WTC11 (cell line): Measurements from ENCODE around the gene CELSR2. TPM values are rescaled to one million over a fixed set of nuclear protein-coding genes. Genes with fewer than 3 reads are reported as not detected.

Experiments
- ATAC-seq: fragments of 200-7000 bp; cut with Tn5 transposase; 2 replicates; pipeline ENCODE4 v1.10.0; 2021; ENCODE audit warnings: mild to moderate bottlenecking, moderate library complexity
- CTCF ChIA-PET: fragments of 300-600 bp; sonication (Branson Sonifier 250); formaldehyde crosslinking; loops from one replicate; lab custom pipeline; 2021; ENCODE audit warnings: antibody characterized with exemption; lab: Charles Lee
- POLR2A ChIA-PET: fragments of 350-600 bp; sonication (Branson Sonifier 250); formaldehyde crosslinking; loops from one replicate; lab custom pipeline; 2021; ENCODE audit warnings: antibody characterized with exemption; lab: Charles Lee
- DNase-seq: peaks from one replicate; pipeline ENCODE4 v3.0.0; 2021; ENCODE audit warnings: low spot score
- H3K27ac Mint-ChIP-seq: 2 replicates; pipeline ENCODE4 v1.8.0; 2021; ENCODE audit warnings: mixed read lengths
- H3K27me3 Mint-ChIP-seq: 2 replicates; pipeline ENCODE4 v1.8.0; 2021; ENCODE audit warnings: low read depth, mild to moderate bottlenecking, moderate library complexity, mixed read lengths
- H3K36me3 Mint-ChIP-seq: 2 replicates; pipeline ENCODE4 v1.8.0; 2021; ENCODE audit warnings: mixed read lengths
- H3K4me1 Mint-ChIP-seq: 2 replicates; pipeline ENCODE4 v1.8.0; 2022; ENCODE audit warnings: mixed read lengths
- H3K4me3 Mint-ChIP-seq: 2 replicates; pipeline ENCODE4 v1.8.0; 2021; ENCODE audit warnings: mild to moderate bottlenecking, moderate library complexity, mixed read lengths
- H3K9me3 Mint-ChIP-seq: 2 replicates; pipeline ENCODE4 v1.8.0; 2021; ENCODE audit warnings: mixed read lengths
- CBFB ChIP-seq: sonication (generic); formaldehyde crosslinking; IDR thresholded peaks from 2 replicates; pipeline ENCODE4 v1.8.1; 2022; ENCODE audit warnings: mild to moderate bottlenecking, low read depth, missing genetic modification reagents
- CREB1 ChIP-seq: sonication (generic); formaldehyde crosslinking; IDR thresholded peaks from 2 replicates; pipeline ENCODE4 v1.8.0; 2023; ENCODE audit warnings: mild to moderate bottlenecking, missing genetic modification reagents
- EMX1 ChIP-seq: fragments of 250-450 bp; sonication (Bioruptor Pico); IDR thresholded peaks from 2 replicates; pipeline ENCODE4 v1.8.0; 2021; ENCODE audit warnings: mild to moderate bottlenecking
- ESRRA ChIP-seq: sonication (generic); formaldehyde crosslinking; IDR thresholded peaks from 2 replicates; pipeline ENCODE4 v1.8.1; 2022; ENCODE audit warnings: mild to moderate bottlenecking, missing genetic modification reagents, borderline replicate concordance
- HMGA2 ChIP-seq: fragments of 250-450 bp; sonication (Bioruptor Pico); IDR thresholded peaks from 2 replicates; pipeline ENCODE4 v1.4.0; 2021; ENCODE audit warnings: mild to moderate bottlenecking, moderate library complexity
- HMGXB4 ChIP-seq: sonication (generic); formaldehyde crosslinking; IDR thresholded peaks from 2 replicates; pipeline ENCODE4 v1.8.1; 2023; ENCODE audit warnings: mild to moderate bottlenecking, moderate library complexity, missing genetic modification reagents
- IRF2 ChIP-seq: sonication (generic); formaldehyde crosslinking; IDR thresholded peaks from 2 replicates; pipeline ENCODE4 v1.8.0; 2022; ENCODE audit warnings: low read depth, missing genetic modification reagents, borderline replicate concordance
- MYBL2 ChIP-seq: sonication (generic); formaldehyde crosslinking; IDR thresholded peaks from 2 replicates; pipeline ENCODE4 v1.8.1; 2023; ENCODE audit warnings: mild to moderate bottlenecking, moderate library complexity, missing genetic modification reagents
- NFE2L1 ChIP-seq: sonication (generic); formaldehyde crosslinking; IDR thresholded peaks from 2 replicates; pipeline ENCODE4 v1.8.1; 2023; ENCODE audit warnings: missing genetic modification reagents
- NR2C2 ChIP-seq: sonication (generic); formaldehyde crosslinking; IDR thresholded peaks from 2 replicates; pipeline ENCODE4 v1.8.0; 2022; ENCODE audit warnings: mild to moderate bottlenecking, missing genetic modification reagents
- PRDM15 ChIP-seq: sonication (generic); formaldehyde crosslinking; IDR thresholded peaks from 2 replicates; pipeline ENCODE4 v1.8.0; 2022; ENCODE audit warnings: missing genetic modification reagents
- PRRX2 ChIP-seq: fragments of 250-450 bp; sonication (Bioruptor Pico); IDR thresholded peaks from 2 replicates; pipeline ENCODE4 v1.8.0; 2021; ENCODE audit warnings: mild to moderate bottlenecking
- RORB ChIP-seq: fragments of 250-450 bp; sonication (Bioruptor Pico); IDR thresholded peaks from 2 replicates; pipeline ENCODE4 v1.9.0; 2021; ENCODE audit warnings: mild to moderate bottlenecking
- SMAD3 ChIP-seq: sonication (generic); formaldehyde crosslinking; IDR thresholded peaks from 2 replicates; pipeline ENCODE4 v1.8.0; 2022; ENCODE audit warnings: missing genetic modification reagents, mild to moderate bottlenecking, borderline replicate concordance
- SP1 ChIP-seq: sonication (generic); formaldehyde crosslinking; conservative IDR thresholded peaks from 2 replicates; pipeline ENCODE4 v1.8.1; 2022; ENCODE audit warnings: missing genetic modification reagents
- TEAD1 ChIP-seq: sonication (generic); formaldehyde crosslinking; IDR thresholded peaks from 2 replicates; pipeline ENCODE4 v1.8.0; 2022; ENCODE audit warnings: mild to moderate bottlenecking, missing genetic modification reagents
- ZNF219 ChIP-seq: sonication (generic); formaldehyde crosslinking; IDR thresholded peaks from 2 replicates; pipeline ENCODE4 v1.8.0; 2023; ENCODE audit warnings: missing genetic modification reagents, mild to moderate bottlenecking, borderline replicate concordance
- ZNF416 ChIP-seq: fragments of 250-450 bp; sonication (Bioruptor Pico); IDR thresholded peaks from 2 replicates; pipeline ENCODE4 v1.9.0; 2021; ENCODE audit warnings: mild to moderate bottlenecking, inconsistent platforms
- total RNA-seq: library from RNA; stranded (reverse); gene quantifications from 3 replicates; pipeline ENCODE4 v1.2.3, GENCODE V29; 2021
- TF ChIP-seq, protein P1 (sequence below): fragments of 250-450 bp; sonication (Bioruptor Pico); IDR thresholded peaks from 2 replicates; pipeline ENCODE4 v1.8.0; 2021; ENCODE audit warnings: mild to moderate bottlenecking
- TF ChIP-seq, protein P2 (sequence below): sonication (generic); formaldehyde crosslinking; IDR thresholded peaks from 2 replicates; pipeline ENCODE4 v1.8.1; 2022; ENCODE audit warnings: mild to moderate bottlenecking, missing genetic modification reagents, moderate library complexity, borderline replicate concordance

Gene CELSR2
- total RNA-seq, 1 experiment from 2014 or later, result 31.3 TPM

- ChIA-PET CTCF (interaction anchor here (1.0 to 6.0 kb wide), 5 partner anchors 11 to 140 kb away, joined by 3 to 109 read pairs (median 22); a partner anchor contains a TSS), POLR2A (no interaction called here)
- Mint-ChIP-seq H3K27me3 (peaks cover 26% of the 10 kb centered on the region), H3K27ac (no peak overlapping the region; the same call in 1 of the 2 replicates), H3K4me1 (peaks cover 40% of the 10 kb centered on the region), H3K36me3 (peaks cover 17% of the 10 kb centered on the region), H3K9me3 (peaks cover 8% of the 10 kb centered on the region; the same call in 1 of the 2 replicates), H3K4me3 (no peak overlapping the region)
- TF ChIP-seq NR2C2 (CRISPR knock-in tag), result no peak
- no peak for TF ChIP-seq PRRX2 (CRISPR knock-in tag)
- TF ChIP-seq ZNF416, result no peak
- no peak for TF ChIP-seq ZNF219 (CRISPR knock-in tag)
- no peak for TF ChIP-seq IRF2 (CRISPR knock-in tag)
- TF ChIP-seq PRDM15 (CRISPR knock-in tag), result no peak
- ATAC-seq (no peak), DNase-seq (no peak)
These were observed 3.0 kb downstream of the CELSR2 start for GRCh38 chr1:109252167-109252892.

GRCh38 chr1:109252893-109253802 lies 3.8 kb downstream of the CELSR2 start:
- Mint-ChIP-seq H3K36me3 (peaks cover 17% of the 10 kb centered on the region), H3K27me3 (peaks cover 18% of the 10 kb centered on the region), H3K9me3 (peaks cover 8% of the 10 kb centered on the region; the same call in 1 of the 2 replicates), H3K4me1 (peaks cover 38% of the 10 kb centered on the region), H3K4me3 (no peak overlapping the region), H3K27ac (peak overlapping the region; percentile 60; the same call in 1 of the 2 replicates)
- TF ChIP-seq, protein P1, sequence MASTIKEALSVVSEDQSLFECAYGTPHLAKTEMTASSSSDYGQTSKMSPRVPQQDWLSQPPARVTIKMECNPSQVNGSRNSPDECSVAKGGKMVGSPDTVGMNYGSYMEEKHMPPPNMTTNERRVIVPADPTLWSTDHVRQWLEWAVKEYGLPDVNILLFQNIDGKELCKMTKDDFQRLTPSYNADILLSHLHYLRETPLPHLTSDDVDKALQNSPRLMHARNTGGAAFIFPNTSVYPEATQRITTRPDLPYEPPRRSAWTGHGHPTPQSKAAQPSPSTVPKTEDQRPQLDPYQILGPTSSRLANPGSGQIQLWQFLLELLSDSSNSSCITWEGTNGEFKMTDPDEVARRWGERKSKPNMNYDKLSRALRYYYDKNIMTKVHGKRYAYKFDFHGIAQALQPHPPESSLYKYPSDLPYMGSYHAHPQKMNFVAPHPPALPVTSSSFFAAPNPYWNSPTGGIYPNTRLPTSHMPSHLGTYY (CRISPR knock-in tag), result no peak
- no peak for TF ChIP-seq HMGA2 (CRISPR knock-in tag)
- no peak for TF ChIP-seq CREB1 (CRISPR knock-in tag)
- TF ChIP-seq IRF2 (CRISPR knock-in tag), result no peak
- no peak for TF ChIP-seq SMAD3
- ChIA-PET POLR2A (interaction anchor here (1.0 to 2.7 kb wide), 6 partner anchors 14 to 140 kb away, joined by 3 to 14 read pairs (median 4); partner anchors contain the start of gene SARS1), CTCF (interaction anchor here (1.0 to 6.0 kb wide), 21 partner anchors 9 to 279 kb away, joined by 3 to 109 read pairs (median 8); partner anchors contain the start of genes ELAPOR1, PSRC1, SARS1 and SORT1)
- DNase-seq (no peak), ATAC-seq (no peak)

DNA sequence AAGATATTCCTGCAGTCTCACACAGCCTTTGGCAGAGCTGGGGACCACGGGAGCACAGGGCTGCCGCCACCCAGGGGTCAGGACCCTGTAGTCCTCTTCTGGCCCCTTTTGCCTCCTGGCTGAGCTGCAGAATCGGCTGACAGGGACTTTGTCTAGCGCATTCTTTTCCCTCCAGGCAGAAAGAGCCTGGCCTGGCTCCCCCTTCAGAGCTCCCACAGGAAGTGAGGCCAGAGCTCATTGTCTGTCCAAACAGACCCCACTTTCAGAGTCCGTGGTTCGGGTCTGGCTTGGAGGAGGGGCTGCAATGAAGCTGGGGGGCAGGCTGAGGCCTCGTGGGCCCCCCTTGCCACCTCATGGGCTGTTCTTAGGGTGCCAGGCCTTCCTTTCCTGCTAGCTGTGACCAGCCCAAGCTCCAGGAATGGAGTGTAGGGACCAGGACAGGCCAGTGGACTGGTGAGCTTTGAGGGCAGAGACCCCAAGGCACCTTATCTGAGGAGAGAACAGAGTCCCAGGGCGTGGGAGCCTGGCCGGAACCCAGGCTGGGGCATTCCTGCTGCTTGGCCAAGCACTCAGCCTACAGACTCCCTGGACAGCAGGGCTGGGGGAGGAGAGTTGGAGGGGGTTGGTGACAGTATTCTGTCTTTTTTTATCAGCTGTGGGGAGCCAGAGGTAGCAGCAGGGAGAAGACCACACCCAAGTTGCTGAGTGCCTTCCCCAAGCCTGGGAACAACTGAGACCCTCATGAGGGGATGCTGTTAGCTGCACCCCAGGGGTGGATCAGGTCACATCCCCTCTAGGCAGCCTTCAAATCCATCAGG lies 4.7 kb downstream of the CELSR2 start:
- Mint-ChIP-seq H3K4me3 (no peak overlapping the region), H3K4me1 (peaks cover 34% of the 10 kb centered on the region), H3K27me3 (peaks cover 15% of the 10 kb centered on the region), H3K9me3 (peaks cover 8% of the 10 kb centered on the region; the same call in 1 of the 2 replicates), H3K27ac (no peak overlapping the region), H3K36me3 (peaks cover 17% of the 10 kb centered on the region)
- POLR2A ChIA-PET, result interaction anchor here (0.6 to 2.7 kb wide), 8 partner anchors 14 to 172 kb away, joined by 3 to 14 read pairs (median 4); partner anchors contain the start of genes PSMA5 and SARS1
- DNase-seq (no peak), ATAC-seq (peak; percentile 7)
- CTCF ChIA-PET, result interaction anchor here (0.6 to 6.0 kb wide), 25 partner anchors 9 to 278 kb away, joined by 3 to 109 read pairs (median 6); partner anchors contain the start of genes ELAPOR1, PSRC1, SARS1 and SORT1
- TF ChIP-seq RORB (CRISPR knock-in tag), result no peak
- no peak for TF ChIP-seq NFE2L1 (CRISPR knock-in tag)
- TF ChIP-seq NR2C2 (CRISPR knock-in tag), result no peak
- no peak for TF ChIP-seq SP1
- TF ChIP-seq ESRRA (CRISPR knock-in tag), result no peak
- TF ChIP-seq HMGXB4 (CRISPR knock-in tag), result no peak
- no peak for TF ChIP-seq HMGA2 (CRISPR knock-in tag)
- no peak for TF ChIP-seq TEAD1 (CRISPR knock-in tag)
- TF ChIP-seq, protein P2, sequence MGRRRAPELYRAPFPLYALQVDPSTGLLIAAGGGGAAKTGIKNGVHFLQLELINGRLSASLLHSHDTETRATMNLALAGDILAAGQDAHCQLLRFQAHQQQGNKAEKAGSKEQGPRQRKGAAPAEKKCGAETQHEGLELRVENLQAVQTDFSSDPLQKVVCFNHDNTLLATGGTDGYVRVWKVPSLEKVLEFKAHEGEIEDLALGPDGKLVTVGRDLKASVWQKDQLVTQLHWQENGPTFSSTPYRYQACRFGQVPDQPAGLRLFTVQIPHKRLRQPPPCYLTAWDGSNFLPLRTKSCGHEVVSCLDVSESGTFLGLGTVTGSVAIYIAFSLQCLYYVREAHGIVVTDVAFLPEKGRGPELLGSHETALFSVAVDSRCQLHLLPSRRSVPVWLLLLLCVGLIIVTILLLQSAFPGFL, result no peak
- TF ChIP-seq EMX1 (CRISPR knock-in tag), result no peak
- no peak for TF ChIP-seq CBFB
- TF ChIP-seq MYBL2, result no peak
